ENCODE data around the gene COL5A2. TPM values are rescaled to one million over a fixed set of nuclear protein-coding genes. Genes with fewer than 3 reads are reported as not detected.
A peak's percentile ranks its signal among the peaks of the same experiment; 100 is the strongest.

COL5A2 gene
- total RNA-seq, 1 donor from 2014 or later = 11.2 TPM

DNA sequence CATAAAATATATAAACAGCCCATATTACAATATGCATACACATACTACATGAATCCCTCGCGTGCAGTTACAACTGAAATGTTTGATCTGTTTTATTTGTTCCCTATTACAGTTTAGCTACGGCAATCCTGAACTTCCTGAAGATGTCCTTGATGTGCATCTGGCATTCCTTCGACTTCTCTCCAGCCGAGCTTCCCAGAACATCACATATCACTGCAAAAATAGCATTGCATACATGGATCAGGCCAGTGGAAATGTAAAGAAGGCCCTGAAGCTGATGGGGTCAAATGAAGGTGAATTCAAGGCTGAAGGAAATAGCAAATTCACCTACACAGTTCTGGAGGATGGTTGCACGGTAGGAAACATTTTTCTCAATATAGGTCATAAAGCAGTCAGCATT, 169.0 kb downstream of the COL5A2 start:
- Mint-ChIP-seq H3K27ac (no peak overlapping the region), H3K36me3 (peaks cover 4% of the 10 kb centered on the region), H3K4me3 (no peak overlapping the region), H3K27me3 (ENCODE audit: insufficient read depth, low read depth) (no peaks in the 10 kb centered on the region), H3K4me1 (peaks cover 22% of the 10 kb centered on the region), H3K9me3 (no peaks in the 10 kb centered on the region)
- H4K20me1 ChIP-seq (ENCODE audit: low read depth) = no peaks in the 10 kb centered on the region
- no peak overlapping the region for H3K9ac ChIP-seq
- H3K4me2 ChIP-seq = no peak overlapping the region
- H3K4me1 ChIP-seq = peaks cover 10% of the 10 kb centered on the region
- TF ChIP-seq EZH2phosphoT487 (IDR thresholded peaks at IDR 0.05) (no peak), CTCF (IDR thresholded peaks at IDR 0.05) (no peak), EZH2 (IDR thresholded peaks at IDR 0.05) (no peak)
- no peak overlapping the region for H3K4me3 ChIP-seq
- no peaks in the 10 kb centered on the region for H3K79me2 ChIP-seq (ENCODE audit: low read depth)
- no peak overlapping the region for H3K27ac ChIP-seq
- DNase-seq (ENCODE audit: low spot score) = no peak
- no peaks in the 10 kb centered on the region for H3K9me3 ChIP-seq (ENCODE audit: low read depth)
- no peaks in the 10 kb centered on the region for H3K36me3 ChIP-seq
- H3K27me3 ChIP-seq = no peaks in the 10 kb centered on the region
- peaks cover 8% of the 10 kb centered on the region for H3F3A ChIP-seq (ENCODE audit: low read depth)
- no peak overlapping the region for H2AFZ ChIP-seq (replicated peaks)

DNA sequence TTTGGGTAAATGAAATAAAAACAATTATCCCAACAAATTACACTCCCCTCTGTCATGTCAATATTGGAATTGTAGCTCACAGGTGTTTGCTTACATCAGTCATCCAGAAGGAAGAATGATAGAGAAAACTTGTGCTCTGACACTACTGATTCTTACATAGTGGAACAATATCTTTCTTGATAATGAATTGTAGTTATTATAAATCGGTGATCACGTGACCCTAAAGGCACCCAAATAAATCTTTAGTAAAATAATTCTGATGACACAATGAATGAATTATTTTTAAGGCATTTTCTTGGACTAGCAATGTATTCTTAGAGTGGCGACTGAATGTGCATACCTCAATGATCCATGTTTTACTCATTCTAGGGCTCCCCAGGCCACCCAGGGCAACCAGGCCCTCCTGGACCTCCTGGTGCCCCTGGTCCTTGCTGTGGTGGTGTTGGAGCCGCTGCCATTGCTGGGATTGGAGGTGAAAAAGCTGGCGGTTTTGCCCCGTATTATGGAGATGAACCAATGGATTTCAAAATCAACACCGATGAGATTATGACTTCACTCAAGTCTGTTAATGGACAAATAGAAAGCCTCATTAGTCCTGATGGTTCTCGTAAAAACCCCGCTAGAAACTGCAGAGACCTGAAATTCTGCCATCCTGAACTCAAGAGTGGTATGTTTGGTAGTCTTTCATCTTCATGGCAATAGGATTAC, 170.9 kb downstream of the COL5A2 start:
- Histone ChIP-seq H4K20me1 (ENCODE audit: low read depth) (no peaks in the 10 kb centered on the region), H3K36me3 (no peaks in the 10 kb centered on the region), H3K27me3 (no peaks in the 10 kb centered on the region), H3K9me3 (ENCODE audit: low read depth) (no peaks in the 10 kb centered on the region), H3K27ac (no peak overlapping the region), H3F3A (ENCODE audit: low read depth) (no peaks in the 10 kb centered on the region), H3K79me2 (ENCODE audit: low read depth) (no peaks in the 10 kb centered on the region), H3K4me1 (no peaks in the 10 kb centered on the region), H2AFZ (replicated peaks) (peak overlapping the region; percentile 14), H3K4me2 (no peak overlapping the region), H3K9ac (no peak overlapping the region), H3K4me3 (no peak overlapping the region)
- Mint-ChIP-seq H3K4me1 (peaks cover 5% of the 10 kb centered on the region), H3K27me3 (ENCODE audit: insufficient read depth, low read depth) (no peaks in the 10 kb centered on the region), H3K9me3 (no peaks in the 10 kb centered on the region), H3K4me3 (no peak overlapping the region), H3K36me3 (peaks cover 4% of the 10 kb centered on the region), H3K27ac (no peak overlapping the region)
- no peak for TF ChIP-seq EZH2phosphoT487 (IDR thresholded peaks at IDR 0.05)
- TF ChIP-seq CTCF (IDR thresholded peaks at IDR 0.05) = no peak
- no peak for TF ChIP-seq EZH2 (IDR thresholded peaks at IDR 0.05)
- no peak for DNase-seq (ENCODE audit: low spot score)

DNA sequence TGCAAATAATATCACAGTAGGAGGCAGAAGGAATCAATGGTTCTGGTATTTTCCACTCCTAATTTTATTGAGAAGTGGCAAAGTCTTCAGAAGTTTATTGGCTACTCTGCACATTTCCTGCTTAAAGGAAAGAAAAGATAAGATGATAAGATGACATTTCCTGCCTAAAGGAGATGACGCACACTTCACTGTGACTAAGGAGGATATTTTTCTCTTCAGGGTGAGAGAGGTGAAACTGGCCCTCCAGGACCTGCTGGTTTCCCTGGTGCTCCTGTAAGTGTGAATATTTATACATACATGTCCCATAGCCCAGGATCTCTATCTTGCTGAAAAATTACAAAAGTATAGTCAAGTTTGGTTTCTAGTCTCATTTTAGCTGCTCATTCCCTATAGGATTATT, 177.5 kb downstream of the COL5A2 start:
- no peak overlapping the region for H3K9ac ChIP-seq
- no peak overlapping the region for H3K27ac Mint-ChIP-seq
- no peak overlapping the region for H3K27ac ChIP-seq

More for the DNA sequence above, 177.5 kb downstream of the COL5A2 start:
- no peaks in the 10 kb centered on the region for H3K4me1 ChIP-seq
- no peaks in the 10 kb centered on the region for H3K4me1 Mint-ChIP-seq
- no peaks in the 10 kb centered on the region for H3F3A ChIP-seq (ENCODE audit: low read depth)
- H3K36me3 ChIP-seq = no peaks in the 10 kb centered on the region
- H2AFZ ChIP-seq (replicated peaks) = no peak overlapping the region
- no peak overlapping the region for H3K4me2 ChIP-seq
- no peaks in the 10 kb centered on the region for H3K27me3 Mint-ChIP-seq (ENCODE audit: insufficient read depth, low read depth)
- H3K4me3 ChIP-seq = no peak overlapping the region
- H3K4me3 Mint-ChIP-seq = no peak overlapping the region
- no peaks in the 10 kb centered on the region for H3K27me3 ChIP-seq
- no peaks in the 10 kb centered on the region for H3K9me3 ChIP-seq (ENCODE audit: low read depth)
- TF ChIP-seq EZH2phosphoT487 (IDR thresholded peaks at IDR 0.05) (no peak), CTCF (IDR thresholded peaks at IDR 0.05) (no peak)
- no peaks in the 10 kb centered on the region for H3K9me3 Mint-ChIP-seq
- DNase-seq (ENCODE audit: low spot score) = no peak
- no peaks in the 10 kb centered on the region for H3K36me3 Mint-ChIP-seq
- no peaks in the 10 kb centered on the region for H4K20me1 ChIP-seq (ENCODE audit: low read depth)
- H3K79me2 ChIP-seq (ENCODE audit: low read depth) = no peaks in the 10 kb centered on the region
